ENCODE results near the gene PRR5L.

GRCh38 chr11:36345084-36345511 is 49.0 kb downstream of the PRR5L start:
- TF ChIP-seq, protein P1, sequence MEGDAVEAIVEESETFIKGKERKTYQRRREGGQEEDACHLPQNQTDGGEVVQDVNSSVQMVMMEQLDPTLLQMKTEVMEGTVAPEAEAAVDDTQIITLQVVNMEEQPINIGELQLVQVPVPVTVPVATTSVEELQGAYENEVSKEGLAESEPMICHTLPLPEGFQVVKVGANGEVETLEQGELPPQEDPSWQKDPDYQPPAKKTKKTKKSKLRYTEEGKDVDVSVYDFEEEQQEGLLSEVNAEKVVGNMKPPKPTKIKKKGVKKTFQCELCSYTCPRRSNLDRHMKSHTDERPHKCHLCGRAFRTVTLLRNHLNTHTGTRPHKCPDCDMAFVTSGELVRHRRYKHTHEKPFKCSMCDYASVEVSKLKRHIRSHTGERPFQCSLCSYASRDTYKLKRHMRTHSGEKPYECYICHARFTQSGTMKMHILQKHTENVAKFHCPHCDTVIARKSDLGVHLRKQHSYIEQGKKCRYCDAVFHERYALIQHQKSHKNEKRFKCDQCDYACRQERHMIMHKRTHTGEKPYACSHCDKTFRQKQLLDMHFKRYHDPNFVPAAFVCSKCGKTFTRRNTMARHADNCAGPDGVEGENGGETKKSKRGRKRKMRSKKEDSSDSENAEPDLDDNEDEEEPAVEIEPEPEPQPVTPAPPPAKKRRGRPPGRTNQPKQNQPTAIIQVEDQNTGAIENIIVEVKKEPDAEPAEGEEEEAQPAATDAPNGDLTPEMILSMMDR (optimal IDR thresholded peaks at IDR 0.05 in 1 of 3, IDR thresholded peaks at IDR 0.05 in 1 of 3, conservative IDR thresholded peaks at IDR 0.05 in 1 of 3; ENCODE audit: extremely low read depth in 1 of 3, insufficient read depth in 2 of 3, low read length in 3 of 3) = no peak
- TF ChIP-seq EZH2 (IDR thresholded peaks at IDR 0.05; ENCODE audit: low read length) = no peak
